ENCODE results near the gene NEAT1. TPM values are rescaled to one million over a fixed set of nuclear protein-coding genes. Genes with fewer than 3 reads are reported as not detected.

NEAT1 gene
- polyA plus RNA-seq, 1 donor from 2014 or later: 4.2 TPM

DNA sequence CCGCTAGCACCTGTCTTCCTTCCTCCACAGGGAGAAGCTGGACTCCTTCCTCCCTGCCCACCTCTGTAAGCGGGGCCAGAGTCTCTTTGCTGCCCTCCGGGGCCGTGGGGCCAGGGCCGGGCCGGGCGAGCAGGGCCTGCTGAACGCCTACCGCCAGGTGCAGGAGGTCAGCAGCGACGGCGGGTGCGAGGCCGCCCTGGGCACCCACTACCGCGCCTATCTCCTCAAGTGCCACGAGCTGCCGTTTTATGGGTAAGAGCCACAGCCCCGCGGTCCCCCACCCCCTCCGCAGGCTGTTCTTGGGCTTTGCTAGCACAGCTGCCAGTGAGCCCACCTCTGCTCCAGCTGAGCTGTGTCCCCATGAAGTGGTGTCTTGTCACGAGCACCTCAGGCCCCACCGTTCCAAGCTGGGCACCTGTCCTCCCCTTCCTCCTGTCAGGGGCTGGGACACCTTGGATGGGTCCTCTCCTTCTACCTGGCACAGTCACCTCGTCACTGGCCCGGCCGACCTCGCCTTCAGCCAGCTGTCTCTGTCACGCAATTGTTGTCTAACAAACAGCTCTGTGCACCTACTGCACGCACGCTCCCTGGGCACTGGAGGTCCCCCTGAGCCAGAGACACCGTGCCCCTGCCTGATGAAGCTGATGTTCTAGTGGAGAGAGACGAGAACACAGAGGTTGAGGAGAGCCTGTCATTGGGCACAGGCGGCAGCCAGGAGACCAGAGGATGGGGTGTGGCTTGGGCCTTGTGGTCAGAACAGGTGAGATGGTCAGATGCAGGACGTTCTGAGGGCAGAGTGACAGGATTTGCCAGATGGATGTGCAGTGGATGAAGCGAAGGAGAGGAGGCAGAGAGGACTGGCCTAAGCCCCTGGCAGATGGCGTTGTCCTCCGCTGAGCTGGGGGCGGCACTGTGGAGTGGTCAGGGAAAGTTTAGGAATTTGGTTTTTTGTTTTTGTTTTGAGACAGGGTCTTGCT, 25.5 kb upstream of the NEAT1 start:
- H3K79me2 ChIP-seq (replicated peaks; ENCODE audit: insufficient read depth, low read length): no peaks in the 10 kb centered on the region
- no peak overlapping the region for H3K4me2 ChIP-seq (ENCODE audit: low read length)
- no peaks in the 10 kb centered on the region for H3K9me3 ChIP-seq (ENCODE audit: low read length)
- H3K4me3 ChIP-seq (ENCODE audit: low read length): no peak overlapping the region
- no peak overlapping the region for H3K27ac ChIP-seq (ENCODE audit: low read length)
- H3K36me3 ChIP-seq (ENCODE audit: insufficient read depth, low read length): no peaks in the 10 kb centered on the region
- no peaks in the 10 kb centered on the region for H3K9me2 ChIP-seq (ENCODE audit: insufficient read depth, low read length)
- no peaks in the 10 kb centered on the region for H3K27me3 ChIP-seq (ENCODE audit: insufficient read depth, low read depth, low read length)
- no peaks in the 10 kb centered on the region for H4K20me1 ChIP-seq (ENCODE audit: insufficient read depth)
- H3F3A ChIP-seq (ENCODE audit: insufficient read depth, low read length, poor library complexity, severe bottlenecking): no peaks in the 10 kb centered on the region
- no peak overlapping the region for H2AFZ ChIP-seq (ENCODE audit: low read depth, low read length)
- no peak for TF ChIP-seq EZH2 (IDR thresholded peaks at IDR 0.05; ENCODE audit: borderline replicate concordance, insufficient read depth, low read length, poor library complexity, severe bottlenecking)
- TF ChIP-seq SMC3 (conservative IDR thresholded peaks at IDR 0.05; ENCODE audit: poor library complexity): no peak
- no peak for TF ChIP-seq EP300 (conservative IDR thresholded peaks at IDR 0.05; ENCODE audit: poor library complexity, severe bottlenecking)
- no peak for TF ChIP-seq MXI1 (conservative IDR thresholded peaks at IDR 0.05; ENCODE audit: poor library complexity, severe bottlenecking)
- H3K9ac ChIP-seq (ENCODE audit: low read length): no peak overlapping the region

- Histone ChIP-seq H3F3A (ENCODE audit: insufficient read depth, low read length, poor library complexity, severe bottlenecking) (no peaks in the 10 kb centered on the region), H3K4me2 (ENCODE audit: low read length) (no peak overlapping the region), H2AFZ (ENCODE audit: low read depth, low read length) (no peak overlapping the region), H3K9ac (ENCODE audit: low read length) (no peak overlapping the region), H3K9me2 (ENCODE audit: insufficient read depth, low read length) (no peaks in the 10 kb centered on the region), H3K27ac (ENCODE audit: low read length) (no peak overlapping the region), H4K20me1 (ENCODE audit: insufficient read depth) (no peaks in the 10 kb centered on the region), H3K79me2 (replicated peaks; ENCODE audit: insufficient read depth, low read length) (no peaks in the 10 kb centered on the region), H3K36me3 (ENCODE audit: insufficient read depth, low read length) (no peaks in the 10 kb centered on the region), H3K9me3 (ENCODE audit: low read length) (no peaks in the 10 kb centered on the region), H3K27me3 (ENCODE audit: insufficient read depth, low read depth, low read length) (no peaks in the 10 kb centered on the region), H3K4me3 (ENCODE audit: low read length) (no peak overlapping the region)
- TF ChIP-seq CTCF (IDR thresholded peaks at IDR 0.05; ENCODE audit: poor library complexity, severe bottlenecking) (no peak), REST (IDR thresholded peaks at IDR 0.05; ENCODE audit: borderline replicate concordance) (no peak), EZH2 (IDR thresholded peaks at IDR 0.05; ENCODE audit: borderline replicate concordance, insufficient read depth, low read length, poor library complexity, severe bottlenecking) (no peak), TAF1 (IDR thresholded peaks at IDR 0.05; ENCODE audit: low read depth) (no peak), MXI1 (conservative IDR thresholded peaks at IDR 0.05; ENCODE audit: poor library complexity, severe bottlenecking) (no peak), RAD21 (conservative IDR thresholded peaks at IDR 0.05) (no peak), SMC3 (conservative IDR thresholded peaks at IDR 0.05; ENCODE audit: poor library complexity) (no peak), EP300 (conservative IDR thresholded peaks at IDR 0.05; ENCODE audit: poor library complexity, severe bottlenecking) (no peak), POLR2AphosphoS5 (IDR thresholded peaks at IDR 0.05) (no peak)
These were observed 24.2 kb upstream of the NEAT1 start for GRCh38 chr11:65398362-65398910.

Measured in neural cell (in vitro differentiated cells).